Measurements from ENCODE around the gene ZSCAN5A. TPM values are rescaled to one million over a fixed set of nuclear protein-coding genes. Genes with fewer than 3 reads are reported as not detected.
"Not testable (repeated sequence)": the region's sequence is repeated elsewhere in the genome, so short reads cannot be mapped to it uniquely, and the experiment has no call there.

ZSCAN5A gene
- total and polyA plus RNA-seq, 9 of the 15 experiments (the other 6 are each of a cell fraction or from before 2014, with no cell fraction given) = 5.8 to 15.3 (median 11.8) TPM

GRCh38 chr19:56339031-56339430 lies 24.4 kb upstream of the ZSCAN5A start:
- in situ Hi-C loops (cut with MboI); H4K20me1 ChIP-seq (replicated peaks; ENCODE audit: control insufficient read depth, insufficient read depth, low read length); H3K4me1 ChIP-seq (replicated peaks in 1 of 2; ENCODE audit: control insufficient read depth in 2 of 2, insufficient read depth in 2 of 2, low read length in 2 of 2); intact Hi-C loops (cut with micrococcal nuclease); CTCF ChIA-PET (ENCODE audit: low intra/inter-chr PET ratio); H3K27me3 ChIP-seq (ENCODE audit: control insufficient read depth in 2 of 2, insufficient read depth in 2 of 2, low read length in 2 of 2); DNase-seq (ENCODE audit: extremely low read depth in 1 of 4, low spot score in 3 of 4); H2AFZ ChIP-seq (ENCODE audit: low read depth, low read length); H3K79me2 ChIP-seq (ENCODE audit: control insufficient read depth, insufficient read depth, low read length); H3K36me3 ChIP-seq (ENCODE audit: control insufficient read depth, insufficient read depth, low read length); POLR2A ChIA-PET; H3K9me3 ChIP-seq (replicated peaks; ENCODE audit: control insufficient read depth, insufficient read depth, low read depth, low read length); BruUV-seq (replicated peaks); FAIRE-seq; H3K27ac ChIP-seq (ENCODE audit: extremely low read depth, low read depth, low read length); H3K4me2 ChIP-seq (ENCODE audit: insufficient read depth, low read length); H3K4me3 ChIP-seq; H3K9ac ChIP-seq (ENCODE audit: insufficient read depth in 1 of 2, low read depth in 2 of 2, low read length in 2 of 2); ATAC-seq; H3K9me1 ChIP-seq (ENCODE audit: control insufficient read depth, insufficient read depth, low read length): not testable (repeated sequence)
- 95% methylated on average over 6 of the region's 10 CpGs for WGBS (ENCODE audit: insufficient coverage, low coverage, missing lambda C conversion rate)

GRCh38 chr19:56337077-56337476 lies 22.4 kb upstream of the ZSCAN5A start:
- H3K9me1 ChIP-seq (ENCODE audit: control insufficient read depth, insufficient read depth, low read length); DNase-seq (ENCODE audit: extremely low read depth in 1 of 4, low spot score in 3 of 4); H3K9ac ChIP-seq (ENCODE audit: insufficient read depth in 1 of 2, low read depth in 2 of 2, low read length in 2 of 2); POLR2A ChIA-PET; in situ Hi-C loops (cut with MboI); H3K4me2 ChIP-seq (ENCODE audit: insufficient read depth, low read length); H3K4me1 ChIP-seq (replicated peaks in 1 of 2; ENCODE audit: control insufficient read depth in 2 of 2, insufficient read depth in 2 of 2, low read length in 2 of 2); FAIRE-seq; H3K27me3 ChIP-seq (ENCODE audit: control insufficient read depth in 2 of 2, insufficient read depth in 2 of 2, low read length in 2 of 2); BruUV-seq (replicated peaks); H4K20me1 ChIP-seq (replicated peaks; ENCODE audit: control insufficient read depth, insufficient read depth, low read length); CTCF ChIA-PET (ENCODE audit: low intra/inter-chr PET ratio); ATAC-seq; H3K4me3 ChIP-seq; H3K36me3 ChIP-seq (ENCODE audit: control insufficient read depth, insufficient read depth, low read length); H2AFZ ChIP-seq (ENCODE audit: low read depth, low read length); H3K79me2 ChIP-seq (ENCODE audit: control insufficient read depth, insufficient read depth, low read length); intact Hi-C loops (cut with micrococcal nuclease); H3K9me3 ChIP-seq (replicated peaks; ENCODE audit: control insufficient read depth, insufficient read depth, low read depth, low read length); H3K27ac ChIP-seq (ENCODE audit: extremely low read depth, low read depth, low read length): not testable (repeated sequence)
- WGBS (ENCODE audit: insufficient coverage, low coverage, missing lambda C conversion rate) = 14% methylated on average over 6 of the region's 8 CpGs

Data from K562 (cell line).